HEK293T (cell line): Measurements from ENCODE around the gene PRRT4.

Experiments
- CTCF ChIA-PET: fragments of 350-600 bp; formaldehyde crosslinking; extraction: SDS; loops from one replicate; lab custom pipeline; 2021; ENCODE audit warnings: antibody characterized with exemption, inconsistent platforms; lab: Yijun Ruan, JAX
- POLR2A ChIA-PET: fragments of 350-600 bp; formaldehyde crosslinking; extraction: SDS; loops from one replicate; lab custom pipeline; 2020; ENCODE audit warnings: antibody characterized with exemption, inconsistent platforms; lab: Yijun Ruan, JAX
- DNase-seq: peaks from one replicate; pipeline ENCODE4 v3.0.0; 2012; ENCODE audit warnings: mixed read lengths; ENCODE audit errors: extremely low spot score
- ARNT ChIP-seq: fragments of 450-650 bp; IDR thresholded peaks from 2 replicates; pipeline ENCODE4 v1.6.1; 2017; ENCODE audit warnings: mild to moderate bottlenecking
- BHLHE40 ChIP-seq: fragments of 450-650 bp; IDR thresholded peaks from 2 replicates; pipeline ENCODE4 v1.6.1; 2016; ENCODE audit warnings: mild to moderate bottlenecking, moderate library complexity, borderline replicate concordance
- CTBP1 ChIP-seq: fragments of 450-650 bp; IDR thresholded peaks from 2 replicates; pipeline ENCODE4 v1.6.1; 2016; ENCODE audit warnings: borderline replicate concordance
- ELF4 ChIP-seq: fragments of 450-650 bp; IDR thresholded peaks from 2 replicates; pipeline ENCODE4 v1.6.1; 2017; ENCODE audit warnings: antibody characterized with exemption
- FOXA1 ChIP-seq: fragments of 450-650 bp; IDR thresholded peaks from 2 replicates; pipeline ENCODE4 v1.6.1; 2016; ENCODE audit warnings: mild to moderate bottlenecking
- FOXK2 ChIP-seq: fragments of 450-650 bp; IDR thresholded peaks from 2 replicates; pipeline ENCODE4 v1.6.1; 2016; ENCODE audit warnings: mild to moderate bottlenecking
- FOXM1 ChIP-seq: fragments of 450-650 bp; IDR thresholded peaks from 2 replicates; pipeline ENCODE4 v1.6.1; 2017; ENCODE audit warnings: mild to moderate bottlenecking, borderline replicate concordance
- HDGF ChIP-seq: fragments of 450-650 bp; IDR thresholded peaks from 2 replicates; pipeline ENCODE4 v1.6.1; 2017; ENCODE audit warnings: antibody characterized with exemption, borderline replicate concordance
- L3MBTL2 ChIP-seq: fragments of 450-650 bp; conservative IDR thresholded peaks from 2 replicates; pipeline ENCODE4 v1.6.1; 2016; ENCODE audit warnings: mild to moderate bottlenecking
- LEF1 ChIP-seq: fragments of 450-650 bp; IDR thresholded peaks from 2 replicates; pipeline ENCODE4 v1.6.1; 2017; ENCODE audit warnings: mild to moderate bottlenecking, borderline replicate concordance
- NFRKB ChIP-seq: fragments of 450-650 bp; IDR thresholded peaks from 2 replicates; pipeline ENCODE4 v1.6.1; 2016; ENCODE audit warnings: mild to moderate bottlenecking, moderate library complexity
- SP1 ChIP-seq: fragments of 450-650 bp; IDR thresholded peaks from 2 replicates; pipeline ENCODE4 v1.6.1; 2017
- SUZ12 ChIP-seq: fragments of 450-650 bp; IDR thresholded peaks from 2 replicates; pipeline ENCODE4 v1.6.1; 2016; ENCODE audit warnings: mild to moderate bottlenecking
- TARDBP ChIP-seq: fragments of 450-650 bp; IDR thresholded peaks from 2 replicates; pipeline ENCODE4 v1.6.1; 2016
- ZNF384 ChIP-seq: fragments of 450-650 bp; IDR thresholded peaks from 2 replicates; pipeline ENCODE4 v1.6.1; 2016
- TF ChIP-seq, protein P1 (sequence below): fragments of 450-650 bp; IDR thresholded peaks from 2 replicates; pipeline ENCODE4 v1.6.1; 2016

Gene PRRT4

GRCh38 chr7:128322040-128322643 lies 39.3 kb downstream of the PRRT4 start:
- TF ChIP-seq BHLHE40, result no peak
- TF ChIP-seq SUZ12, result no peak
- TF ChIP-seq LEF1, result no peak
- no peak for TF ChIP-seq NFRKB
- TF ChIP-seq ARNT, result no peak
- no peak for TF ChIP-seq FOXA1
- no peak for DNase-seq
- ChIA-PET POLR2A (interaction anchor here (0.7 kb wide), 1 partner anchor 103 kb away, joined by 9 read pairs; no protein-coding TSS in a partner anchor), CTCF (interaction anchor here (1.0 kb wide), 1 partner anchor 59 kb away, joined by 3 read pairs; no protein-coding TSS in a partner anchor)

DNA sequence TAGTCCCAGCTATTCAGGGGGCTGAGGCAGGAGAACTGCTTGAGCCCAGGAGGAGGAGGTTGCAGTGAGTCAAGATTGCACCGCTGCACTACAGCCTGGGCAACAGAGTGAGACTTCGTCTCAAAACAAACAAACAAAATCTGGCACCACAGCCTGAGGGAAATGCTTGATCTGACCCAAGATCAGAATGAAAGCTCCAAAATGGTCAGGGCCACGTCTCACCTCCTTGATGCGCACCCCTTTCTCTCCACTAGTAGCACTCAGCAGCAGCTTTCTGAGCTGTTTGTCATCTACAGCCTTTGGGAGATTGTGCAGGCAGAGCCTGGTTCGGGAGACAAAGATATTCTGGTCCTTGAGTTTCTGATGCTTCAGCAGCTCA lies 40.5 kb downstream of the PRRT4 start:
- POLR2A ChIA-PET, result no interaction called here
- CTCF ChIA-PET, result no interaction called here
- DNase-seq, result no peak
- TF ChIP-seq SP1, result no peak
- TF ChIP-seq ZNF384, result no peak
- TF ChIP-seq FOXM1, result no peak
- TF ChIP-seq HDGF, result no peak
- no peak for TF ChIP-seq CTBP1
- no peak for TF ChIP-seq TARDBP
- TF ChIP-seq NFRKB, result no peak
- TF ChIP-seq L3MBTL2, result no peak
- no peak for TF ChIP-seq FOXA1
- TF ChIP-seq FOXK2, result no peak
- TF ChIP-seq ARNT, result no peak

DNA sequence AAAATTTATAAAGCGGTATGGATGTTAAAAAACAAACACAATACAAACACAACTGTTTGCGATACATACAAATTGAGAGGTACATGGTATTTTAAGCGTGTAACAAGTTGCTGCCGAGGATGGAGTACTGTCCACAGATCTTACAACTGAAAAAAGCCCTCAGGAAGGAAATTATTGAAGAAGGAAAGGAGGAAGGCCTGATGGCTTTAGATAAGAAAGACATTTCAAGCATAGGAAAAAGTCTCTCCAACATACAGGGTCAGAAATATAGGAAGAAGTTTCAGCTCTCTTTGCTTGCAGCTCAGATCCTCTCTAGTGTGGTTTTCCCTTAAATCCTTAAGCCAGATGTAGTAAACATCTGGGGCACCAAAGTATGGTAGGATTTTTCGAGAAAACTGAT lies 42.8 kb downstream of the PRRT4 start:
- ChIA-PET CTCF (no interaction called here), POLR2A (no interaction called here)
- DNase-seq, result no peak
- TF ChIP-seq, protein P1, sequence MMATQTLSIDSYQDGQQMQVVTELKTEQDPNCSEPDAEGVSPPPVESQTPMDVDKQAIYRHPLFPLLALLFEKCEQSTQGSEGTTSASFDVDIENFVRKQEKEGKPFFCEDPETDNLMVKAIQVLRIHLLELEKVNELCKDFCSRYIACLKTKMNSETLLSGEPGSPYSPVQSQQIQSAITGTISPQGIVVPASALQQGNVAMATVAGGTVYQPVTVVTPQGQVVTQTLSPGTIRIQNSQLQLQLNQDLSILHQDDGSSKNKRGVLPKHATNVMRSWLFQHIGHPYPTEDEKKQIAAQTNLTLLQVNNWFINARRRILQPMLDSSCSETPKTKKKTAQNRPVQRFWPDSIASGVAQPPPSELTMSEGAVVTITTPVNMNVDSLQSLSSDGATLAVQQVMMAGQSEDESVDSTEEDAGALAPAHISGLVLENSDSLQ, result no peak
- TF ChIP-seq FOXM1 (no peak), ZNF384 (no peak), LEF1 (no peak), CTBP1 (no peak), ARNT (no peak), L3MBTL2 (no peak)

DNA sequence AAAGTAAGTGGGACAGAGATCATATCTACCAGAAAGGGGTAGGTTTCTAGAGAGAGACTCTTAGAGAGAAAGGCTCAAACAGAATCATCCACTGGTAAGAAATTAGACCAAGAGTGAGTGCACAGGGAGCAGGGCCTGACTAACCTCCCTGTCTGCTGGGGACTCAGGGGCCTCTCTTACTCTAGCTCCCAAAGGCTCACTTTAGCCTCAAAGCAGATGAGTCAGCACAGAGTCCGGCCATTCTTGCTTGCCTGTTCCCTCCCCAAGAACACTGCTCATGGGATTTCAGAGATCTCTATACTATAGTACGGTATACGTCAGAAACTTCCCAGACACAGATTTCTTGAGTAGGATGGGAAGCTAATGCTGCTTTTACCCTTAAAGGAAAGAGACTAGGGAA lies 50.5 kb downstream of the PRRT4 start:
- DNase-seq, result no peak
- TF ChIP-seq ELF4 (no peak), ZNF384 (no peak), SUZ12 (no peak)
- CTCF ChIA-PET, result no interaction called here
- POLR2A ChIA-PET, result no interaction called here

GRCh38 chr7:128310499-128310898 lies 51.0 kb downstream of the PRRT4 start:
- no peak for DNase-seq
- ChIA-PET CTCF (no interaction called here), POLR2A (no interaction called here)
- TF ChIP-seq L3MBTL2 (no peak), FOXK2 (no peak), ZNF384 (no peak), TARDBP (no peak), HDGF (no peak), NFRKB (no peak), LEF1 (no peak), ELF4 (no peak), ARNT (no peak), FOXA1 (no peak), SP1 (no peak), BHLHE40 (no peak), CTBP1 (no peak), FOXM1 (no peak), SUZ12 (no peak)
- TF ChIP-seq, protein P1, result no peak

GRCh38 chr7:128309976-128310375 lies 51.5 kb downstream of the PRRT4 start:
- DNase-seq, result no peak
- ChIA-PET CTCF (no interaction called here), POLR2A (no interaction called here)
- no peak for TF ChIP-seq L3MBTL2
- TF ChIP-seq ZNF384, result no peak

GRCh38 chr7:128309124-128309523 lies 52.4 kb downstream of the PRRT4 start:
- TF ChIP-seq NFRKB, result no peak
- TF ChIP-seq ZNF384, result no peak
- no peak for TF ChIP-seq TARDBP
- no peak for DNase-seq
- ChIA-PET CTCF (no interaction called here), POLR2A (no interaction called here)

GRCh38 chr7:128307061-128307460 lies 54.4 kb downstream of the PRRT4 start:
- CTCF ChIA-PET, result no interaction called here
- POLR2A ChIA-PET, result no interaction called here
- TF ChIP-seq BHLHE40 (no peak), ELF4 (no peak), FOXK2 (no peak)

More at GRCh38 chr7:128307061-128307460, 54.4 kb downstream of the PRRT4 start:
- DNase-seq, result no peak
